ENCODE measurements around the gene RNF187. TPM values are rescaled to one million over a fixed set of nuclear protein-coding genes. Genes with fewer than 3 reads are reported as not detected.

RNF187 gene
- total and polyA plus RNA-seq, 2 of the 13 experiments (the other 11 are each of a cell fraction or from before 2014, with no cell fraction given): 41.3 to 59.4 TPM

DNA sequence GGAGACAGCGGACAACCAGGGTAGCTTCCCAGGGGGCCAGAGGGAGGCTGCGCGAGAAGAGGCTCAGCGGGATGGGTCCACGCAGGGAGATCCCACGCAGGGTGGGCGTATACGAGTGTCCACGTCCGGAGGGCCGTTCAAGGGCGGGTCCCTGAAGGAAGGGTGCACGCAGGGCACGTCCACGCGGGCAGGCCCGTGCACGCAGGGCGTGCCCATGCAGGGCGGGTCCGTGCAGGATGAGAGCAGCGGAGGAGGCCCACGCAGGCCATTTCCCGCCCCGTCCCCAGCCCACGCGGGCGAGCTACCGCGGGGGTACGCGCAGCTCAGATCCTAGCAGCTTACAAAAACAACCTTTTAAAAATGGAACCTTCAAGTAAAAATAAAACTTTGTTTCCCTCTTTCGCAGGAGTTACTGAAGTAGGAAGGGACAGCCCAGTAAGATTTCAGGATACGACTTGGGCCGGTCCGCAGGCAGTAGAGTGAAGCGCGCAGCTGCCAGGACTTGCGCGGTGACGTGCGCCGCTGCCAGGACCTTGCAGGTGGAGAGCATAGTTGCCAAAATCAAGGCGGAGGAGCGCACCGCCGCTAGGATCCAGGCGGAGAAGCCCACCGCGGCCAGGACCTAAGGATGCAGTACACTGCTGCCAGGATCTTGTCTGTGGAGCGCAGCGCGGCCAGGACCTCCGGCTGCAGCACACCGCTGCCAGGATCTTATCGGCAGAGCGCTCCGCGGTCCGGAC is 416 bp upstream of the RNF187 start (continued):
- TF ChIP-seq, protein P1, sequence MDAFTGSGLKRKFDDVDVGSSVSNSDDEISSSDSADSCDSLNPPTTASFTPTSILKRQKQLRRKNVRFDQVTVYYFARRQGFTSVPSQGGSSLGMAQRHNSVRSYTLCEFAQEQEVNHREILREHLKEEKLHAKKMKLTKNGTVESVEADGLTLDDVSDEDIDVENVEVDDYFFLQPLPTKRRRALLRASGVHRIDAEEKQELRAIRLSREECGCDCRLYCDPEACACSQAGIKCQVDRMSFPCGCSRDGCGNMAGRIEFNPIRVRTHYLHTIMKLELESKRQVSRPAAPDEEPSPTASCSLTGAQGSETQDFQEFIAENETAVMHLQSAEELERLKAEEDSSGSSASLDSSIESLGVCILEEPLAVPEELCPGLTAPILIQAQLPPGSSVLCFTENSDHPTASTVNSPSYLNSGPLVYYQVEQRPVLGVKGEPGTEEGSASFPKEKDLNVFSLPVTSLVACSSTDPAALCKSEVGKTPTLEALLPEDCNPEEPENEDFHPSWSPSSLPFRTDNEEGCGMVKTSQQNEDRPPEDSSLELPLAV (CRISPR knock-in tag; conservative IDR thresholded peaks at IDR 0.05; ENCODE audit: low read depth): no peak
- TF ChIP-seq, protein P2, sequence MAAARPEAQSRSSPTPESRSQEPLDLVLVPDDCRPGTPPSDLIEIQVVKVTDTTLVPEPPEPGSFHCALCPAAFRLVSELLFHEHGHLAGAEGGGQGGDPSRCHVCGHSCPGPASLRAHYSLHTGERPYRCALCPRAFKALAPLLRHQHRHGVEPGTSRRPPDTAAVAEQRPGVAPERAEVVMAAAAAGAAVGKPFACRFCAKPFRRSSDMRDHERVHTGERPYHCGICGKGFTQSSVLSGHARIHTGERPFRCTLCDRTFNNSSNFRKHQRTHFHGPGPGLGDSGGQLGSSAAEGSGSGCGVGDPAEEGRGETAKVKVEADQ (CRISPR knock-in tag; IDR thresholded peaks at IDR 0.05; ENCODE audit: borderline replicate concordance): 0 out of 2 replicates have a peak, but pooled peaks have one; percentile 34
- peak; percentile 27; the same call in 1 of the 2 replicates for TF ChIP-seq ONECUT2 (CRISPR knock-in tag; IDR thresholded peaks at IDR 0.05)
- no peak for TF ChIP-seq EZH2 (conservative IDR thresholded peaks at IDR 0.05; ENCODE audit: low read depth, low read length)
- peak; percentile 52; the same call in 1 of the 2 replicates for TF ChIP-seq TFE3 (CRISPR knock-in tag; IDR thresholded peaks at IDR 0.05)
- TF ChIP-seq ZNF331 (CRISPR knock-in tag; IDR thresholded peaks at IDR 0.05): peak; percentile 71
- peak; percentile 55; the same call in 1 of the 2 replicates for TF ChIP-seq ATF7 (IDR thresholded peaks at IDR 0.05)
- 0 out of 2 replicates have a peak, but pooled peaks have one; percentile 40 for TF ChIP-seq ATF7 (CRISPR knock-in tag; IDR thresholded peaks at IDR 0.05)
- TF ChIP-seq, protein P3, sequence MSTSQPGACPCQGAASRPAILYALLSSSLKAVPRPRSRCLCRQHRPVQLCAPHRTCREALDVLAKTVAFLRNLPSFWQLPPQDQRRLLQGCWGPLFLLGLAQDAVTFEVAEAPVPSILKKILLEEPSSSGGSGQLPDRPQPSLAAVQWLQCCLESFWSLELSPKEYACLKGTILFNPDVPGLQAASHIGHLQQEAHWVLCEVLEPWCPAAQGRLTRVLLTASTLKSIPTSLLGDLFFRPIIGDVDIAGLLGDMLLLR (CRISPR knock-in tag; IDR thresholded peaks at IDR 0.05): no peak; the same call in none of the 2 replicates
- peak; percentile 37; the same call in 1 of the 2 replicates for TF ChIP-seq ZNF550 (CRISPR knock-in tag; IDR thresholded peaks at IDR 0.05; ENCODE audit: borderline replicate concordance)
- TF ChIP-seq ZBTB8A (CRISPR knock-in tag; IDR thresholded peaks at IDR 0.05; ENCODE audit: borderline replicate concordance, low read depth): no peak; the same call in 1 of the 2 replicates
- TF ChIP-seq MTA1 (CRISPR knock-in tag; IDR thresholded peaks at IDR 0.05; ENCODE audit: borderline replicate concordance): peak; percentile 95
- TF ChIP-seq ZNF33B (CRISPR knock-in tag; IDR thresholded peaks at IDR 0.05): no peak
- peak; percentile 88 for TF ChIP-seq ZNF121 (CRISPR knock-in tag; IDR thresholded peaks at IDR 0.05)
- TF ChIP-seq ZNF816 (CRISPR knock-in tag; IDR thresholded peaks at IDR 0.05; ENCODE audit: borderline replicate concordance): peak; percentile 48; the same call in 1 of the 2 replicates
- no peak for TF ChIP-seq ZNF143 (CRISPR knock-in tag; IDR thresholded peaks at IDR 0.05)
- TF ChIP-seq SPEN (CRISPR knock-in tag; IDR thresholded peaks at IDR 0.05; ENCODE audit: low read depth): peak; percentile 80; the same call in 1 of the 2 replicates
